Stimulated activated CD8-positive, alpha-beta memory T cell treated with anti-CD3 and anti-CD28 coated beads, Interleukin-7, amount 100 ng/mL, for 1 hour (primary cell): ENCODE measurements around the gene EXT2.

Experiments
- DNase-seq, 2 donors: peaks; one replicate each; pipeline ENCODE4 v3.0.0-alpha.2; 2020; ENCODE audit warnings: low read depth in 2 of 2

EXT2 gene

DNA sequence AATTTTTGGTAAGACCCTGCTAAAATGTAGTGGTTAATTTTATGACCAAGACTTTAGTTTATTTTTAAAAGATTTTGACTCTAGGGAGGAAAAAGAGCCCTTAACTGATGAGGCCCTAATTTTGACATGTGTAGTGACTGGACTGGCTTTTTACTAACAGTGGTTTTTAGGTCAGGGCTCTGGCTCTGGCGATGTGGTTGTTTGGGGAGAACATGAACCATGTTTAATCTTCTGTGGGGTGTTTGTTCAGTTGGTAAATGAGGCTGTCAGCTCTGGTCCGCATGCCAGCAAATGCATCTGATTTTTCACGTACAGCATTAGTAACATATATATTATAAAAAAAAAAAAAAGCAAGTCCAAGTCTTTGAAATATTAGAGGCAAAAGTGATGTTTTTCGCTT is 104.3 kb downstream of the EXT2 start:
- DNase-seq, result no peak

DNA sequence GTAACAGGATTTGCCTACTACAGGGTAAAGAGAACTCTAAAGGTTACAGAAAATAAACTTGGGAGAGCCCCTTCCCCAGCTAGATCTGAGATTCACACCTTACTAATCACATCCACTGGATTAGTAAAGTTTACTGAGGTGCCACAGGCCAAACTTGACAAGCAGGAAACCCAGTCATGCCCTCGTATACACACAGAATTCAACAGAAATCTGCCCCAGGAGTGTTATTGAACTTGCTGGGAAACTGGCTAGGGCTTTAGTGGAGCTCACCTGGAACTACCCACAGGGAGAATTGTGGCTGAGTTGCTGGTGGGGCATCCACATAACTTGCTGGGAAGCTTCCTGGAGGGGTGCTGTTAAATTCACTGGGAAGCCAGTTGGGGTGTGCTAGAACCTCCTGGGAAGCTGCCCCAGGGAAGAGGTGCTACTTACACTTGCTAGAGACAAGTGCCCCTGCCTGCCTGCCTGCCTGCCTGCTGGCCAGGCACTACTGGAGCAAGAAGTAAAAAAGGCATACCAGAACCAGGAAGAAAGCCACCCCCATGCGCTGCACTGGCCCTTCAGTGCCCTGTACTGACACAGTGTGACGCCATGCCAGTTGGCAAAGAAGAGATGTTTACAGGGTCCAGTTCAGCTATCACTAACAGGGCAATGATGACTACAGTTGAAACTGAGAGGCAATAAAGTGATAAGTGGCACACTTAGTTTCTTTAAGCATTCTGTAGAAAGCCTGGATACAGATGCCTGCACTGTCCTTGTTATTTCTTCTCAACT is 108.0 kb downstream of the EXT2 start:
- no peak for DNase-seq

DNA sequence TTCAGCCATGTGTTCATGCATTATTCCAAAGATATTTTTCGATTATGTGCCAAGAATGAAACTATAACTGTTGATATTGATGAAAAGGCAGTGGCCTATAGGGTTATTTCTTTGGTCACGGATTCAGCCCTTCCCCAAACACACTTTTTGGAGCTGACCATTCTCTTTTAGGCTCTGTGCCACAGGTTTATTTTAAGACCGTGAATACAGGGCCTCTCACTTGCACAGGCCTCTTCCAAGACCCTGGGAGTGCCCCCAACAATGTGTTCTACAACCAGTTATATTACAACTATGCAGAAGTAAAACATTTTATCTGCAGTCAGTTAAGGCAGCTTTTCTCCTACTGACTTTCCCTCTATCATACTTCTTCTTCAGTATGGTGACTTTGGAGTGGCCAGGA is 109.9 kb downstream of the EXT2 start:
- no peak for DNase-seq

DNA sequence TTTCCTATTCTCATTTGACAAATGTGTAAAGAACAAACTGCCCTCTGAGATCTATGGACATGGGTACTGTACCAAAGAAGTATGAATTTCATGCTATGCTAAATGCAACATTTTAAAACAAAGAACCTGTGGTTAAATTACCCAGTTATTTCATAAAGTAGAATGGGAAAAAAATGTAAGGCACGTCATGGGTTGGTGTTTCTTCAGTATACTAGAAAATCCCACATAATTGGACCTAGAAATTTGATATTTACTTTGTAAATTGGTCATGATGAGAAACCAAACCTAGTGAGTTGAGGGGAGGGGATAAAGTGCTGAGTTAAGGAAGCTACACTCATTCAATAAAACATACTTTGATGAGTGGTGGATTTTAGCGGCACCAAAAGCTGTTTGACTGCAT is 110.4 kb downstream of the EXT2 start:
- DNase-seq, result no peak

DNA sequence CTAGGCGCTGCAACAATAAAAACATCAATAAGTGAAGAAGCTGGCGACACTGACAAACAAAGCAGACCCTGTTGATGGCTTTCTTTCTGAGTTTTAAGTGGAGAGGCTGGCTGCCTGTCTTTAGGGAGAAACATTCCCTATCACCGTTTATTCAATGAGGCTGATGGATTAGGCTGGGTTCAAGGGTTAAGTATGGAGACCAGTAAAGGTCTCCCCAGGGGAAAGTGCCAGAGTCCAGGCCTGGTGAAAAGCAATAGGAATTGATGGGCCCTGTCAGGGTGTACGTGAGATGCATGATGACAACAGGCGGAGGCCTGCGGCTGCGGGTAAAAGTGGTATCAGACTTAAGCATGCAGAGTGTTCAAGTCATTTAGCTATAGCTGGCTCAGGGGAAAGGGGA is 111.8 kb downstream of the EXT2 start:
- DNase-seq, result no peak

DNA sequence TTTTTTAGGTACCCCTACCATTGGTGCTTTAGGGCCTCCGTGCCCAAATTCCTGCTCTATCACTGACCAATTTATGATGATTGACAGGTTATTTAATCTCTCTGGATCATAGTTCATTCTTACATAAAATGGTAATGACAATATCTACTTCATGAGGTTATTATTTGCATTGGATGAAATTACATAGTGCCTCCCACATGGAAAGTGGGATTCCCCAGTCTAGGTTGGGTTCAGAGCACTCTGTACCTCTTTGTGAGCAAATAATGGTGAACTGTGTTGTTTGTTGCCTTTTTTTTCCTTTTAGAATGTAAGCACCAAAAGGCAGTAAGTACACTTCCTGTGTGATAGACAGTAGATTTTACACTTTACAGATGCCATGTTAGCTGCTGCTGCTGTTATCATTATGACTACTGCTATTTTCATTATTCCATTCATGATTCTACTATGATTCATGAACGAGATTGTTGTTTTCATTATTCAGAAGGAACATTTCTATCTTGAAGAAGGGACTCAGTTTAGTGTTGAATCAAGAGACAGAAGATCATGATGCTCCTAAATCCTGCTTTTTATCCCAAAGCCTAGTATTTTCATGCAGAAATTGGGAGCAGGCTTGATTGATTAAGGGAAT is 113.6 kb downstream of the EXT2 start:
- DNase-seq, result no peak

DNA sequence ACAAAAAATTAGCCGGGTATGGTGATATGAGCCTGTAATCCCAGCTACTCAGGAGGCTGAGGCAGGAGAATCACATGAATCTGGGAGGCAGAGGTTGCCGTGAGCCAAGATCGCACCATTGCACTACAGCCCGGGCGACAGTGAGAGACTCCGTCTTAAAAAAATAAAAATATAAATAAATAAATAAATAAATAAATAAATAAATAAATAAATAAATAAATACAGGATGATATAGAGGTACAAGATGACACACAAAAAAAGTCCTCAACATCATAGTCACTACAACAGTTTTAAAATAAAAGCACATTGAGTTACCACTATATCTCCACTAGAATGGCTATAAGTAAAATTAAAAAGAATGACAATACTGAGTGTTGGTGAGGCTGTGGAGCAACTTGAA is 116.7 kb downstream of the EXT2 start:
- no peak for DNase-seq

DNA sequence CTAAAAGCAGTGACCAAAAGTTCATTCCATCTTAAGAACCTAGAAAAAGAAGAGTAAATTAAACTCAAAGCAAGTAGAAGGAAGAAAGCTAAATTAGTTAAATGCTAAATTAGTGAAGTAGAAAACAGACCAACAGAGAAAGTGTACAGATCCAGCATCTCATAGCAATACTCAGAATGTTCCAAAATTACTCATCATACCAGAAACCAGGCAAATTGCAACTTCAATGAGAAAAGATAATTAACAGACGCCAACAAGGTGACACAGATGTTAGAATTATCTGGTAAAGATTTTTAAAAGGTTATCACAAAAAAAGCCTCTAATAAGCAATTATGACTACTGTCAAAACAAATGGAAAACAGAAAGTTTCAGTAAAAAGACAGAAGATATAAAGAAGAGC is 117.7 kb downstream of the EXT2 start:
- no peak for DNase-seq

DNA sequence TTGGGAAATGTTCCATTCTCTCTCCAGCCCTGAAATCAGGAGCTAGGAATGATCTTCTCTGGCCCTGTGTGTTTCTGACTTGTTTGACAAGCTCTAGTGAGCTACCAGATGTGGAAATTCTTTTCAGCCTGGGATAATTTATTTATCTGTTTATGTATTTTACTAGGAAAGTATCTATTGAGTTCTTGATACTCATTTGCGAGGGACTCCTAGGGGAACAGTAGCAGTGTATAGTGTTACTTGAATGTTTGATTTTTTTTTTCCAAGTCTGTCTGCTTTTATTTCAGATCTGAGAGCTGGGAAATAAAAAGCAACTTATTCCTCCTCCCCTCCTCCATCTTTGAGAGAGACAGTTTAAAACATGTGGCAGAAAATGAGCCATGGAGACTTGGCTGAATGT is 122.0 kb downstream of the EXT2 start:
- no peak for DNase-seq

DNA sequence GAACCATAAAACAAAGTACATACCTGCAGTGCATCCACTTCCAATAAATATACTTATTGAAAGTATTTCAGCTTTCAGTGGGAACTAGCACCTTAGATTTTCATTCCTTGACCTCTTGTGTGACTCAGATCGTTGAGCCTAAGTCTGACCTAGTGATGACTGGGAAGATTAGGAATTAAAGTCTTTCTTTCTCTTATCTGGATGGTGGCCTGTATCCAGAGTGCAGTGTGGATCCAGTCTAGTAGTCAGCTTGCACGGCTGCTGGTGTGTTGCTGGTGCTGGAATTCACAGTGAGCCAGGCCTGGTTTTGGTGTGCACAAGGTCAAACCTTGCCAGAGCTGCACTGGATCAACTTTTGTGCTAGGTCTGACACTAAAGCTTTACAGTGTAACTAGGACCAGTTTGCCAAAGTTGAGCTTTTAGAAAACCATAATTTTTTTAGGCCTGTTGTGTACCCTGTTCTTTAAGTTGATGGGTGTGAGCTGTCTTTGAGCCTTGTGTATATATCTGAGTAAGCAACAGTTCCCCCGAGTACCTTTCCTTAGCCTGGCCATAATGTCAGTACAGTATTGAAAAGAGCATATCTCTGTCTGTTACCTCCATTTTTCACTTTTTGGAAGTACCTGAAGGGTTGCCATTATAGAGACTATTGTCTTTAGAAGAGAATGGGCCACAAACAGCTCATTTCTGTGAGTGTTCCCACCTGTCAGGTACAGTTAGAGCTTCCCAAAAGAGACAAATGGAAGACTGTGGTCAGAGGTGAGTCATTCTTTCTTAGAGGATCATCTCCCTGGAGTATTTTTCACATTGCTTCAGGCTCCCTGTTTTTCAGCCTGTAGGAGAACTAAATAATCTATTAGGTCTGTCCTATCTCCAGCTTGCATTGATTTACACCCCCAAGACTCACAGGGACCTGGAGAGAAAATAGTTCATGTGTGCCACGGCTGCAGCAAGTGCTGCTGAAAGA is 124.6 kb downstream of the EXT2 start:
- DNase-seq, result no peak

DNA sequence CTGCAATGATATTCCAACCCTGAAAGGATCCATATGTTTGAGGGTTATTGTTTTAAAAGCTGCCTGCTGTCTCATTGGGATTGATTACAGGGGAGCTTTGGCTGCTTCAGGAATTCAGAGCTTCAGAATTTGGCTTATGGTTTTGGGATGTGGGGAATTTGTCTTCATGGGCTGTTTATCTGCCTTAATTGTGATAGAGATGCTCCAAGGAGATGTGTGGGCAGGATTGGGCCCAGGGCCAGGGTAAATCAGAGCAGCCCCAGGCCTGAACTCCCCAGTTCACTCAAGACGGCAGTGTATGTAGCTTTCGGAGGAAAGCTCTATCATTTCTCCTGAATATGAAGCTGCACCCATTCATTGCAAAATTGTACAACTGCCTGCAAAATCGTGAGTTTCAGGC is 126.0 kb downstream of the EXT2 start:
- no peak for DNase-seq

DNA sequence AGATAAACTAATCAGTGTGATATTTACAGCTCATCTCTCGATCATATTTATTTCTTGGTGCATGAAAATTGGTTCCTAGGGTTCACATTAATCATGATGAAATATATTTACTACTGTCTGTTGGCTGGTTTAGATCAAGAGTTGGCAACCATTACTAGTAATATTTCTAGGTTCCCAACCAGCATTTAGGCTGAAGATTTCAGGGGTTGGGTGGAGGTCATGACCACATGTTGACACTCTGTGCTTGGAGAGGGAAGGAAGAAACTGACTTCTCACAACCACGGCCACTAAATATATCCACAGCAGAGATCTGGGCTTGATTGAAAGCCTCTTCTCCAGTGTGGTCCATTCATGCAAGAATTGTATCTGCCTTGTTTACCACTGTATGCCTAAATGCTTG is 126.5 kb downstream of the EXT2 start:
- DNase-seq, result no peak

DNA sequence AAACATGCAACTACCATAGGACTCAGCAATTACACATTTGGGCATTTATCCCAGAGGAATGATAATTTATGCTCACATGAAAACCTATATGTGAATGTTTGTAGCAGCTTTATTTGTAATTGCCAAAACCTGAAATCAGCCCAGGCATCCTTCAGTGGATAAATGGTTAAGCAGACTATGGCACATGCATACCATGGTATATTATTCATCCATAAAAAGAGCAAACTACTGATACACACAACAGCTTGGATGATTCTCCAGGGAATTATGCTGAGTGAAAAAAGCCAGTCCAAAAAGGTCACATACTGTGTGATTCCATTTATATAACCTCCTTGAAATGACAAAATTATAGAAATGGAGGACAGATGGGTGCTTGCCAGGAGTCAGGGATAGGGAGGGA is 127.8 kb downstream of the EXT2 start:
- no peak for DNase-seq

DNA sequence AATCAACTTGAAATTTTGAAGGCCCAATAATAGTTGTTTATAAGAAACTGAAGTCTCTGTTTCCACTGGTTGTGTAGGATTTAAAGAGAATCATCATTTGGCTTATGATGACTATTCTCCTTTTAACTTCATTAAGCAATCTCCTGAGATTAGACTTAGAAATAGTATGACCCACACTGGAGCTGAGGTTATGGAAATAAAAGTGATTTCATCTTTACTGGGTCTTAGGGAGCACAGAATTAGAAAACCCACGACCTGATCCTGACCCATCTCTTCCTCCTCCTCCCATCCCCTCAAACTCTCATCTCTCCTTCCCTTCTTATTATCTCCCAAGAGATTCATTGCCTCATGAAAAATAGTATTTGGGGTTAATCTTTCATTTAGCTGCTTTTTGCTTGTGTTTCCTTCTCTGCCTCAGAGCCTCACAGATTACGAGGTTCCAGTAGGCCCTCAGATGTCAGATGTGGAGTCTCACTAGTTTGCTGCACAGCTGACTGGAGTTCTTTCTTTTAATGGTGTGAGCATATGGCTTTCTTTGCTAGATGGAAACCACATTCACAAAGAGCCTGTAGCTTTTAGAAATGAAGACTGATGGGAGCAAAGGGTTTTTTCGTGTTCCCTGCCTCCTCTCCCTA is 129.5 kb downstream of the EXT2 start:
- no peak for DNase-seq

DNA sequence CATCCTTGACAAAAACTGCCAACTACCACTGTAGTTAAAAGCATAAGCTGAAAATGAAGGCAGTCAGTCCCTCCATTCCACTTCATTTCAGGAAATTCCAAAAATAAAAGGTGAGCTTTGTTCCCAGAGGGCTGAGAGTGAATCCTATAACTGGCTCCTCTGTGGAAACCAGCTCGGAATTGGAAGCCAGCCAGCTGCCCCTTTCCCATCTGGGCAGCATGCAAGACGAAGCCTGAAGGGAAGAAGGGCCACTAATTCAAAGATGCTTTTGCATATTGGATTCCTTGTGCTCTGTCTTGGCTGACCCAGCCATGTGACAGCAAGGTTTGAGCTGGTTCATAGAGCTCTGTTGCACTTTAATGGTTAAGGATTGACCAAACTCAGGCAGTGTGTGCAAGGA is 131.0 kb downstream of the EXT2 start:
- DNase-seq, result no peak

DNA sequence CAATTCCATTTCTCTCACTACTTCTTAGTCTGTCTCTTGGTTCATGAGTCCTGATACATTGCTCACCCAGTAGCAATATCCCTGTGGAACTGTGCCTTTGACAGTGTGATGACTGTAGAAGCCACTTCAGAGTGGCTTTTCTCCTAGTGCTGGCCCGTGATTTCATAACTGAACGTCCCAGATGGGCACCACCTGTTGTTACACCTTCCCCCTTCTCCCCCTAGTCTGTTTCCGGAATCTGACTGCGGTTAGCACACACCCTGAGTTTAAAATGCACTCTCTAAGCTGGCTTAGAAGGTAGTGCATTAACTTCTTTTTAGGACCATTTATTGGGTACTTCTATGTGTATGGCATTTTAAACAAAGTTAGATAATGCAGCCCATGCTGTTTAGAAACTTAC is 131.5 kb downstream of the EXT2 start:
- DNase-seq, result no peak

DNA sequence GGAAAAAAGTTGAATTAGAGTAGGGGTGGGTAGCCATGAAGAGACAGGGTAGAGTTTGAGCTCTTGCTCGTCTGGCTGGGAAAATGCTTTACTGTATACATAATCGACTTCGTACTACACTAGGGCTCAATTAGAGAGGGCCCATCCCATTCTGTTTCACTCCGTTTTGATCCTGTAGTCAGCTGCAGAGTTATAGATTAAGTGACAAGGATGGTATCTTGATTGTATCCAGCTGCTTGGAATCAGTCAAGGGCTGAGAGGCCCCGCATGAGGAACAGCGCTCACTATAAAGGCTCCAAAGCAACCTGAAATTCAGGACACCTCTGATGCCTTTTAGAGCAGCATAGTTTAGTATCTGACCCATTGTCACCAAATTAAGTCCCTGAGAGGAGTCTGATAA is 132.9 kb downstream of the EXT2 start:
- no peak for DNase-seq

DNA sequence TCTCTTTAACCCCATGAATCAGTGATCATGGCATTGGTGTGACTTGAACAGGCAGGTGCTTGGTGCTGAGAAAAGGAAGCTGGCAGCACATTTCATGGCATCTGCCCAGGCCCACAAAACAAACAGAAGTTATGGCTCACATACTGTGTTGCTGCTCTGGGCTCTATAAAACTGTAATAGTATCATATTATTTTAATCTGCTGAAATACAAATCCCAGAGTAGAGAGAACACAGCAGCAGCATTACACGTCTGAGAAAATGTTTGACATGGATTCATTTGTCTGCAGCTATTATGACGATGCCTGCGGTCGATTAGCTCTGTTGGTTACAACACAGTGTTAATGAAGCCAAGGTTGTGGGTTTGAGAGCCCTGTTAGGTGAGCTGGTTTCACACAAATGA is 133.6 kb downstream of the EXT2 start:
- no peak for DNase-seq

DNA sequence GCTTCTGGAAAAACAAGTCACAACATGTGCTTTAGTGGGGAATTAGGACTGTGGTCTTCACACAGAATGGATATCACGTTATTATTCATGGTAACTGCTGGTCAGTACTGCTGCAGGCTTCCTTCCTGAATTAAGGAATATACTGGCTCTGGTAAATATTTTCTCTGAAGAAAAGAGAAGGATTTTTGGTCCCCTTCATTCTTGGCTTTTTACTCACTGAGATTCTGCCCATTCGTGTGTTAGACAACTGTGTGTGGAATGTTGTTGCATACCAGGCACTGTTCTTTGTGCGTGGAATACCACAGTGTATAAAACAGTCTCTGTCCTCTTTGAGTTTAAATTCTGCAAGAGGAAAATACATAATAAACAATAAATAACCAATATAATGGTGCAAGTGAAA is 134.1 kb downstream of the EXT2 start:
- no peak for DNase-seq

DNA sequence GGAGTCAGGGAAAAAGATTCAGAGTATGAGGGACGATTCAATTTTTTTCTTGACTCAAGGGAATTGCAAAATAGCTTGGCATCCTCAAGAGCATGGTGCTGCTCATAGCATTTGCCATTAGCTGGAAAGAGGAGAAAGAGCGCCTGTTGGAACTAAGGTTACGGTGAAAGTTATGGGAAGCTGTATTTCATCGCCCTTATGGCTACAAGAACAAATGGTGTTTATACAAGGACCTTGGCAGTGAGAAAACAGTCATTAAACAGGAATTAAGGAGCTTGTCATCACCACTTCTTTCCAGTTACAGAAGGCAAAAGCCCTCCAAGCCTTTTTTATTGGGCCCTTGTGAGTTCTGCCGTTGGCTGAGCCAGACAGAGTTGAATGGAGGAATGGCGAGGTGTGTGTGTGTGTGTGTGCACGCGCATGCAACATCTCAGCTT is 140.3 kb downstream of the EXT2 start:
- DNase-seq, result no peak

DNA sequence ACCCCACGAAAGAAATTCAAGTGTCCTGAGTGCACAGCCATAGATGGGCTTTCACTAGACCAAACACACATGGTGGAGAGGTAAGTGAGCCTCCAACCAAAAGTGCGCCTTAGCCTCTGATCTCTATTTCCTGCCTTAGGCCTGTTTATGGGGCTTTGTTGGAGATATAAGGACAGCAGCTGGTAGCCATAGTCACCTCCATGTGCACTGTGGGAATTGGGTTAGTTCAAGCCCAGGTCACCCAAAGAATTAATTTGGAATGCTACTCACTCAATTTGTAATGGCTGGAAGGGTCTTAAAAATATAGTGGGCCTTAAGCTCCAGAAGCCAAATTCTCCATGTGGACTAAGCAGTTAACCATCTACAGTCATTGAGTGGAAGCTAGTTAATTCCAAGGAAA is 140.8 kb downstream of the EXT2 start:
- no peak for DNase-seq

DNA sequence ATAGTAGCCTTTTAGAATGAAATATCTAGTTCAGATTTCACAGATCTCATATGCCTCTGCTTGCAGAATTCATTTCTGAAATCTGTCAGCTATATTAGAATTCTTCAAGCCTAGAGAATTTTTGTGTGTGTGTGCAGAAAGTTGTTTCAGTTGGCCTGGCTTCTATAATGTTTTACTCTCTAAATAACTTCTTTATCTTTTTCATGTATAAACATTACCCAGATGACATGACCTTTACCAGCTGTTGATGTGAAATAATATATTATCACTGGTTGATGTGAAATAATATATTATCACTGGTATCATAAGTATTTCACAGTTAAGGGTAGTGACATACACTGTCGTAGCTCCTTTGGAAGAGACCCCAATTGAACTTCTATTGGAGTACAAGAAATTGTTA is 141.7 kb downstream of the EXT2 start:
- no peak for DNase-seq
